Embryonic facial prominence (tissue), 1 donor: ENCODE measurements around the gene SPATA18.
"Not testable (repeated sequence)": the region's sequence is repeated elsewhere in the genome, so short reads cannot be mapped to it uniquely, and the experiment has no call there.

ENCODE experiments used
- DNase-seq: peaks from one replicate; pipeline ENCODE4 v3.0.0-alpha.2; 2016; ENCODE audit errors: extremely low spot score

SPATA18 gene

DNA sequence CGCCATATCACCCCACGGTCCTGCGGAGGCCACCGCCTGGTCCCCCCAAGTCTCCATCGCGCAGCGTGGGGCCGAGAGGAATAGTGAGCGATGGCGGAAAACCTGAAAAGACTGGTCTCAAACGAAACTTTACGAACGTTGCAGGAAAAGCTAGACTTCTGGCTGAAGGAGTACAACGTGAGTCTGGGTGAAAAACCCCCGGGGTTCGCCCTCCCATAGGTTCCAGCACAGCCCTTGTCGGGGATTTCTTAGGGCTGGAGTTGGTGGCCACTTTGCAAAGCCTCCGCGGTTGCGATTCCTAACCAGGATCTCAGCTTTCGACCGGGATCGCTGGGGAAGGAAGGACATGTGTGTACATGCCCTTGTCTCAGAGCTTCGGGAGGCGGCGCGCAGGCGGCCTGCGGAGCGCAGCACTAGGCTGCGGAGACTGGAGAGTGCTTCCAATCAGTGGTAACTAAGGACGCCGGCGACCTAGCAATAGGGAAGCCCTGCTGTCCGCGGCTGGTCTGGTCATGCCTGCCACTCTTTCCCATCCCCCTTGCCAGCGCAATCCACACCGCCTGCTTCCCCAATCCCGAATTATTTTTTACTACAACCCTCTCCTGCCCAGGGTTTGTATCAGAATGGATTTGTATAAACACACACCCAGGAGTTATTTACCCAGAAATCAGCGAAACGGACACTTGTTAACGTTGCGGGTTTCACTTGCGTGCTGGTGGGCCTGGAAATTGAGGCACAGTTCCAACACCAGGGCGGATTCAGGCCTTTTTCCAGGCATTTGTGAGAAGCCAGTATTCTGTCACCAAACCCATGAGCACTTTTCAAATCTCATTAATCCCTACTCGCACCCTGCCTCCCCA, 741 bp downstream of the SPATA18 start:
- peak; percentile 24 for DNase-seq

DNA sequence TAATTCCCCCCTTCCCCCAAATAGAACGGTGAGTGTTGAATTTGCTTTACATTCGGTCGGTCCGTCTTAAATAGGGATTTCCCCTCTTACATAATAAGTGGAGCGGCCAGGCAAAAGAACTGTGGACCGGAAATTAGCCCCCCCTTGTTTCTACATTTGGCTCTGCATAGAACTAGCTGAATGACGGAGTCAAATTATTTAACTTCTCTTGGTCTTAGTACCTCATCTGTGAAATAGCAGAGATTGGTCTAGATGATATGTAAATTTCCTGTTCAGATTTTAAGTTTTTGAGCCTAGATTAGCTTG, 1.3 kb downstream of the SPATA18 start:
- no peak for DNase-seq

DNA sequence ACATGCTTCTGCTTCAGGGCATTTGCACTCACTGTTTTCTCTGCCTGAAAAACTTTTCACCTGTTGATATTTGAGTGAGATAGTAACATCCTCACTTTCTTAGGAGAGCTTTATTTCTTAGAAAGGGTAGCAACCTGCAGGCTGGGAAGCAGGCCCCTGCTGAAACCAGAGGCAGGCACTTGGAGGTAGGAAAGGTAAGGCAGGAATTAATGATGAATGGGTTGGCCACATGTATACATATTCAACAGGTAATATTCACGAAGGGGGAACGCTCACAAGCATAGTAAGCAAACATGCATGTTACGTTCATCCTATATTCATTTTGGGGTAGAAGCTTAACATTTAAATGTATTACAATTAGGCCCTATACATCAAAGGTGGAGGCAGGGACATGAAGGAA, 3.1 kb downstream of the SPATA18 start:
- no peak for DNase-seq

DNA sequence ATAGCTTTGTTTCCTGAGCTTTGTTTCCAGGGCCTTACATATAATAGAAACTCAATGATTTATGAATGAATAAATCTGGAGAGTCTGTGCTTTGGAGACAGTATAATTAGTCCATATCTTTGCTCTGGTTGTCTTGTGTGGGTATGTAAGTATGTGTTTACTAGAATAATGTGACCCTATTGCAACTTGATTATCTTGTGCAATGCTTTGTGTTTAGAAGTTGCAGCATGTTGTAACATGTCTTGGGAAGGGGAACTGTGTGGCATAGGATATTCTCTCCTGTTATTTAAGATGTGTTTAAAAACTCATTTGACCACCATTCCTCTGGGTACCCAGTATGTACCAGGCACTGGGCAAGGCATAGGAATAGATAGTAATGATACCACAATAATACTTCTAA, 6.1 kb downstream of the SPATA18 start:
- DNase-seq = no peak

GRCh38 chr4:52058275-52058674, 7.2 kb downstream of the SPATA18 start:
- DNase-seq = no peak

DNA sequence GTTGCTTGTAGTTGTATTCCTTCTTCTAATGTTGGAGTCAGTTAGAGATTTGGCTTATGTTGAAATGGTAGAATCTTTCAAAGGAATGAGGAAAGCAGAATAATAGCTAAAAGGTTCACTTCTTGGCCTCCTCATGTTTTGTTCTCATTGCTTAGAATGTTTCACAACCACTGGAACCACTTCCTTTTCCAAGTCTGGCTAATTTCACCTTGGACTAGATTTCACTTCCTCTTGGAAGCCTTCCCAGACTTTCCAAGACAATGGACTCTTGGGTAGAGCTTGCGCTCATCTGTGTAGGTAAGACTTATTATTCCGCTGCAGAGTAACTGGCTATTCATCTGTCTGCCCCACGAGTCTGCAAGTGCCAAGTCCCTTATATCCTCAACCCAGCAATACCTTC, 8.3 kb downstream of the SPATA18 start:
- DNase-seq = no peak

- DNase-seq = no peak
Observed at GRCh38 chr4:52069571-52069970, 18.5 kb downstream of the SPATA18 start.

DNA sequence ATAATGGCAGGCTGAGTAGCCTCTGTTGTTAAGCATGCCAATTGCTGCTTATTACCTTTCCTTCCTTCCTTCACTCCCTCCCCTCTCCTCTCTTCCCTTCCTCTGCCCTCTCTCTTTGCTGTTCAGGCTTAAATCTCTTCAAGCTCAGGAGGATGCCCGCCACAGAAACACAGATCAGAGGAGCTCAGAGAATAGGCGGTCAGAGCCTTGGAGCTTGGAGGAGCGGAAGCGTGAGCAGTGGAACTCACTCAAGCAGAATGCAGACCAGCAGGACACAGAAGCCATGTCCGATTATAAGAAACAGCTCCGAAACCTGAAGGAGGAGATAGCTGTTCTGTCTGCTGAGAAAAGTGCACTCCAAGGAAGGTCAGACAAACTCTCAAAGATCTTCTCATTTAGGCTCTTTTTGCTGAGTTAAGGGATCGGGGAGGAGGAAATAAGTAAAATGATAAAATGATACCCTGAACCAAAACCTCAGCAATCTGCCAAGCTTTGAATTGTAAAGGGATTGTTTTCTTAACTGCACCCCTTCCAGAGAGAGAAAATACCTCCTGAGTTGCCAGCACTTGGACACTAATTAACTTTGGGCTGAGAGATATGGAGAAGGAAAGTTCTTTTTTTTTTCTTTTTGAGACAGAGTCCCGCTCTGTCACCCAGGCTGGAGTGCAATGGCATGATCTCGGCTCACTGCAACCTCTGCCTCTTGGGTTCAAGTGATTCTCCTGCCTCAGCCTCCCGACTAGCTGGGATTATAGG, 20.9 kb downstream of the SPATA18 start:
- no peak for DNase-seq

DNA sequence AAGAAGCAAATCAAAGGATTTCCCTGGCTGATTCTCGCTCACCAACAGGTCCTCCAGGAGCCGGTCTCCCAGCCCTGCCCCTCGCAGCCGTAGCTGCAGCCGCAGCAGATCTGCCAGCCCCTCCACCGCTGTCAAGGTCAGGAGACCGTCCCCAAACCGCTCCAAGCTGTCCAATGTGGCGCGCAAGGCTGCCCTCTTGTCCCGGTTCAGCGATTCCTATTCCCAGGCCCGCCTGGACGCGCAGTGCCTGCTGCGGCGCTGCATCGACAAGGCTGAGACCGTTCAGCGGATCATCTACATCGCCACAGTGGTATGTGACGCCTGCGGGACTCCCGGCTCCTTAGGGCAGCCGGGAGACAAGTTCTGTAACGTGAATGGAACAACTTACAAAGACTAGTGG, 25.6 kb downstream of the SPATA18 start:
- DNase-seq = no peak

DNA sequence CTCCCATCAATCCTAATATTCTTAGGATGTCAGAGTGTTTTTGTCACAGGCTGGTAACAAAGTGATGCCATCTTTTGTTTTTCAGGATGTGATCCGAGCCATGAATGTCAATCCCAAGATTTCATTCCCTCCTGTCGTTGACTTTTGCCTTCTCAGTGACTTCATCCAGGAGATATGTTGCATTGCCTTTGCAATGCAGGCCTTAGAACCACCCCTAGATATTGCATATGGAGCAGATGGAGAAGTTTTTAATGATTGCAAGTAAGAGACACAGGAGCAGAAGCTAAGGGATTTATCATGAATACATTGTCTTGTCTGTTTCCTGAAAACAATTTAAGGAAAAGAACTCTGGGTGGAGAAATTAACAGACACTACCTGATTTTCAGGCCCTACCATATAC, 28.6 kb downstream of the SPATA18 start:
- no peak for DNase-seq

- no peak for DNase-seq
Observed at GRCh38 chr4:52081216-52081615, 30.1 kb downstream of the SPATA18 start.

- DNase-seq = not testable (repeated sequence)
Observed at GRCh38 chr4:52086425-52086824, 35.3 kb downstream of the SPATA18 start.

DNA sequence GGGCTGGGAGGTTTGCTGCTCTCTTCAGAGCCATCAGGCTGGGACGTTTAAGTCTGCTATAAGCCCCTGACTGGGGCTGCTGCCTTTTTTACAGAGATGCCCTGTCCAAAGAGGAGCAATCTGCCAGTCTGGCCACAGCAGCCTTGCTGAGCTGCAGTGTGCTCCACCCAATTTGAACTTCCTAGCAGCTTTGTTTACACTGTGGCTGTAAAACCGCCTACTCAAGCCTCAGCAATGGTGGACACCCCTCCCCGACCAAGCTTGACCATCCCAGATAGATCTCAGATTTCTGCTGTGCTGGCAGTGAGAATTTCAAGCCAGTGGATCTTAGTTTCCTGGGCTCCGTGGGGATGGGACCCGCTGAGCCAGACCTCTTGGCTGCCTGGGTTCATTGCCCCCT, 40.7 kb downstream of the SPATA18 start:
- DNase-seq = no peak

DNA sequence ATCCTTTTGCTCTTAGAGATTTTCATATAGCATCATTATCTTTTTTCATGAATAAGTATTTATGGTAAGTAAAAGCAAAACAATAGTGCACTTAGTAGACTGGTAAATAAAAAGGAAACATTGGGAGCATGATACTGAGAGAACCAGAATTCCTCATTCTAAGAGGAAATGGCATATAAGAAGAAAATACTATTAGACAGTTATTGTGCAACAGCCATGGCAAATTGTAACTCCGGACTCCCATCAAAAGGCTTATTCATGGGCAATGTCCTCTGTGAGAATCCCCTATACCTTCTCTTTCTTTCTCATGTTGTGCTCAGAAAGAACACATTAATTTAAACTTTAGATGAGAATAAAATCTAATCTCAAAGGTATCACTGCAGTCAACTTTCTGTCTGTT, 42.4 kb downstream of the SPATA18 start:
- no peak for DNase-seq

DNA sequence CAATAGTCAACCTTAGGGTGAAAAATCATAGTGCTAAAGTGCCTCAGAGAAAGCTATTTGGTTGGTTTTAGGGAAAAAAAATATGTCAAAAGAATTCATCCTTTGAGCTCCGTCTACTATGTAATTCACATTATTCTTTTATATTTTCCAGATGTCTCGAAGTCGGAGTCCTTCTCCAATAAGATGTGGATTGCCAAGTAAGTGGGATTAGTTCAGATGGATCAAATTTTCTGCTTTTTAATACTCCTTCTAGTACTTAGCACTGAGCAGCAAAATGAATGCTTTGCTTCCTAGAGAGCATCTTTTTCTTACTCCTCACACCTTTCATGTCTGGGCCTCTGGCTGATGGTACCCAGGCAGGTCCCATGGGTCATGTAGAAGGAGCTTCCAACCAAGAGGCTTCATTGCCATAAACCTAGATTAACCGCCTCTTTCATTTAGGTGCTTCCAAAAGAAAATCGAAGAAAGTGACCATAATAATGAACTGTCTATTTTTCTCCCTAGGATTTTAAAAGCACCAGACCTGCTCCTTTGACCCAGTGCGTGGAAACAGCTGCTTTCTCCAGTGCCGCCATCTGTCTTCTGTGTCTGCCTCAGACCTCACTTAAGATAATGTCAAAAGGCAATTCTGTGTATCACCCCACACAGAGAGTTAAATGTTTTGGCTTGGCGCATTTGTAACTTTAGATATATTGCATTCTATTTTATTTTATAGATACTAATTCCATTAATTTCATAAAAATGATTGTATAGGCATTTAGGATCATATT, 43.5 kb downstream of the SPATA18 start:
- DNase-seq = peak; percentile 52

DNA sequence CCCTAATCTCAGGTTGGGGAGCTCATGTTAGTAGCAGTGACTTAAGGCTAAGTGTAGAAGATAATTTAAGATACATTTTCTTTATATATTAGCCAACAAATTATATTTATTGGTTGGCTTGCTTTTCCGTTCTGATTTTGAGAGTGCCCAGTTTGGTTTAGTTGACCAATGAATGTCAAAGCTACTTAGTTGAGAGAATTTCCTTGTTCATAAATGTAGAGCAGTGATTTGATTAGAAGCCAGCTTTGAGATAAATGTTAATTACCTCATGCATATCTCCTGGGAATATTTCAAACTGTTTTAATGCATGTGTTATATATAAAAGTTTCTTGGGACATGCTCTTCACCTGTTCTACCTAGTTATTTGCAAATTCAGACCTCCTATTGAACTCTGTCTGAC, 44.3 kb downstream of the SPATA18 start:
- DNase-seq = no peak

DNA sequence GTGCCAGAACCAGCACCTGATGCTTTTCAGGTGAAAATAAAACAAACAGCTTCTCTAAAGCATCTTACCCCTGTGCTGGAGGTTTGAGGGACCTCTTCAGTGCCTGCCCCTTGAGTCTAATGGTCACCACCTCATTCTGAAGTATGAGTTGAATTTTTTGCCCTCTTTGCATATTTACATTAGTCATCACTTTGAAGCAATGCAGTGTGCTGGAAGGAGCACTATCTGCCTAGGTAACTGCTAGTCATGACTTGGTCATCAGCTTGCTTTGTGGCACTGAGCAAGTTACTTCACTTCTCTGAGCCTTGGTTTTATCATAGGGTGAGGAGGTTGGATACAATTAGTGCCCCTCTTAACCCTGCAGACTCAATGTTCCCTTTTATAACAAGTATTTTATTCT, 44.9 kb downstream of the SPATA18 start:
- no peak for DNase-seq

DNA sequence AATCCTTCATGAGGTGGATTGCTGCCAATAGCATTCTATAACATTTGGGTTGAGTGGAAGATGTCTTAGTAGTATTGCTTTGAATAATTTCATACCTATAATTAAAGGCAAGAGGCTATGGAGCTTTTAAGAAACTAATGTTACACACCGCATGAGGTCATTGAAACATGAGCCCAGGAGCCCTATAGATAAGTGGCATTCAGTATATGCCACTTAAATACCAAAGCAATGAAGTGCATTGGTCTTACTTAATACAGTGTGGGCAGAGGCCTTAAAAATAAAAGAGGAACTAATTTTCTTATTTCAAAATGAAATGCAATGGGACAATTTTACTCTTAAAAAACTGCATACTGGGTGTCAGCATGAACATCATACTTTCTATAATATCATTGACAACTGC, 47.5 kb downstream of the SPATA18 start:
- no peak for DNase-seq

GRCh38 chr4:52099860-52100461, 48.9 kb downstream of the SPATA18 start:
- DNase-seq = no peak

GRCh38 chr4:52102587-52102986, 51.5 kb downstream of the SPATA18 start:
- no peak for DNase-seq

- DNase-seq = no peak
Observed at GRCh38 chr4:52103319-52103718, 52.2 kb downstream of the SPATA18 start.

- no peak for DNase-seq
Observed at GRCh38 chr4:52105276-52105675, 54.2 kb downstream of the SPATA18 start.
